ENCODE data around the gene THAP10. TPM values are rescaled to one million over a fixed set of nuclear protein-coding genes. Genes with fewer than 3 reads are reported as not detected.

THAP10 gene
- polyA plus RNA-seq, 1 of the 3 experiments (the other 2 are of a cell fraction): 3.2 TPM

GRCh38 chr15:70859998-70860397 lies 32.2 kb downstream of the THAP10 start:
- TF ChIP-seq JUND (IDR thresholded peaks at IDR 0.05) (no peak), USF2 (IDR thresholded peaks at IDR 0.05; ENCODE audit: borderline replicate concordance, low read depth, low read length) (no peak), RAD21 (IDR thresholded peaks at IDR 0.05; ENCODE audit: low read length) (no peak), MEF2A (IDR thresholded peaks at IDR 0.05; ENCODE audit: borderline replicate concordance, low read depth) (no peak), RXRA (IDR thresholded peaks at IDR 0.05; ENCODE audit: borderline replicate concordance, low read depth) (no peak), GATA2 (CRISPR knock-in tag; IDR thresholded peaks at IDR 0.05) (no peak), PBX3 (IDR thresholded peaks at IDR 0.05) (no peak)

GRCh38 chr15:70859322-70859908 lies 32.8 kb downstream of the THAP10 start:
- Histone ChIP-seq H3K9me3 (no peaks in the 10 kb centered on the region), H3K36me3 (replicated peaks in 1 of 2; ENCODE audit: control insufficient read depth in 1 of 2, insufficient read depth in 2 of 2, low read length in 1 of 2) (no peaks in the 10 kb centered on the region), H3K27me3 (ENCODE audit: insufficient read depth) (no peaks in the 10 kb centered on the region), H3K4me3 (ENCODE audit: low read depth in 2 of 2, low read length in 1 of 2) (no peak overlapping the region), H3K4me2 (no peak overlapping the region), H3K9me2 (no peaks in the 10 kb centered on the region), H3K9ac (no peak overlapping the region), H2AFZ (ENCODE audit: low read depth) (no peak overlapping the region), H3K4me1 (ENCODE audit: control insufficient read depth in 1 of 2, insufficient read depth in 2 of 2, low read depth in 1 of 2, low read length in 1 of 2) (peaks cover 2 to 39% of the 10 kb centered on the region in 2 experiments), H3K27ac (ENCODE audit: low read depth in 2 of 2, low read length in 1 of 2) (no peak overlapping the region), H3F3A (replicated peaks; ENCODE audit: insufficient read depth) (peaks cover 52% of the 10 kb centered on the region), H4K20me1 (ENCODE audit: insufficient read depth) (no peaks in the 10 kb centered on the region), H3K79me2 (ENCODE audit: insufficient read depth) (0 out of 2 replicates have a peak, but pooled peaks cover 4% of the 10 kb centered on the region)
- ChIA-PET POLR2A (interaction anchor here (1.3 kb wide), 1 partner anchor 10 kb away, joined by 3 read pairs; no protein-coding TSS in a partner anchor), CTCF (interaction anchor here (0.8 to 4.5 kb wide), 3 partner anchors 15 to 48 kb away, joined by 3 to 25 read pairs (median 3); no protein-coding TSS in a partner anchor)
- TF ChIP-seq RCOR1 (IDR thresholded peaks at IDR 0.05; ENCODE audit: low read length) (no peak), IRF3 (IDR thresholded peaks at IDR 0.05; ENCODE audit: low read depth, low read length) (no peak), PBX3 (IDR thresholded peaks at IDR 0.05) (no peak), EZH2phosphoT487 (IDR thresholded peaks at IDR 0.05; ENCODE audit: borderline replicate concordance, low read depth) (no peak), MAX (IDR thresholded peaks at IDR 0.05; ENCODE audit: low read depth) (no peak), MXI1 (IDR thresholded peaks at IDR 0.05; ENCODE audit: low read depth, low read length) (no peak), FOXJ3 (CRISPR knock-in tag; IDR thresholded peaks at IDR 0.05) (no peak), RFX5 (IDR thresholded peaks at IDR 0.05; ENCODE audit: low read length) (no peak), SMC3 (IDR thresholded peaks at IDR 0.05; ENCODE audit: low read depth, low read length) (no peak), FOXM1 (IDR thresholded peaks at IDR 0.05; ENCODE audit: low read depth) (no peak), CHD2 (IDR thresholded peaks at IDR 0.05; ENCODE audit: low read length, partially characterized antibody) (no peak), POLR2AphosphoS5 (IDR thresholded peaks at IDR 0.05; ENCODE audit: low read depth, low read length) (no peak), GATA2 (CRISPR knock-in tag; IDR thresholded peaks at IDR 0.05) (no peak)
- no peak for DNase-seq
- 96% methylated on average over 12 of the region's 14 CpGs for WGBS (ENCODE audit: low lambda C conversion rate)

More at GRCh38 chr15:70859998-70860397, 32.2 kb downstream of the THAP10 start:
- Histone ChIP-seq H4K20me1 (ENCODE audit: insufficient read depth) (no peaks in the 10 kb centered on the region), H3K27ac (ENCODE audit: low read depth in 2 of 2, low read length in 1 of 2) (no peak overlapping the region), H3K4me2 (no peak overlapping the region), H3F3A (replicated peaks; ENCODE audit: insufficient read depth) (peaks cover 46% of the 10 kb centered on the region), H3K79me2 (ENCODE audit: insufficient read depth) (0 out of 2 replicates have a peak, but pooled peaks cover under 1% of the 10 kb centered on the region), H3K4me3 (ENCODE audit: low read depth in 2 of 2, low read length in 1 of 2) (no peak overlapping the region), H3K9me2 (no peaks in the 10 kb centered on the region), H3K36me3 (replicated peaks in 1 of 2; ENCODE audit: control insufficient read depth in 1 of 2, insufficient read depth in 2 of 2, low read length in 1 of 2) (no peaks in the 10 kb centered on the region), H3K27me3 (ENCODE audit: insufficient read depth) (no peaks in the 10 kb centered on the region), H3K9me3 (no peaks in the 10 kb centered on the region), H2AFZ (ENCODE audit: low read depth) (no peak overlapping the region), H3K9ac (no peak overlapping the region), H3K4me1 (ENCODE audit: control insufficient read depth in 1 of 2, insufficient read depth in 2 of 2, low read depth in 1 of 2, low read length in 1 of 2) (peaks cover 0 to 37% of the 10 kb centered on the region in 2 experiments)
- 96% methylated on average over 6 of the region's 11 CpGs for WGBS (ENCODE audit: low lambda C conversion rate)
- DNase-seq: no peak
- ChIA-PET POLR2A (interaction anchor here (1.3 kb wide), 1 partner anchor 9 kb away, joined by 3 read pairs; no protein-coding TSS in a partner anchor), CTCF (interaction anchor here (0.8 to 4.5 kb wide), 3 partner anchors 14 to 48 kb away, joined by 3 to 25 read pairs (median 3); no protein-coding TSS in a partner anchor)
